Measurements from ENCODE around the gene DNMT3A. TPM values are rescaled to one million over a fixed set of nuclear protein-coding genes. Genes with fewer than 3 reads are reported as not detected.

Gene DNMT3A
- total and polyA plus RNA-seq, 2 of the 8 experiments (the other 6 are each of a cell fraction or from before 2014, with no cell fraction given) = 33.6 to 178 TPM

GRCh38 chr2:25362434-25363145 lies 20.9 kb upstream of the DNMT3A start:
- 82% methylated on average over 18 of the region's 21 CpGs; no CpG with 5 or more reads in 1 of the 2 experiments for WGBS, 2 experiments (ENCODE audit: extremely low coverage in 1 of 2, insufficient coverage in 1 of 2, insufficient read length in 1 of 2, insufficient replicate concordance in 2 of 2, low coverage in 1 of 2, low lambda C conversion rate in 2 of 2, missing lambda C conversion rate in 1 of 2)
- TF ChIP-seq E2F6 (IDR thresholded peaks at IDR 0.05) (no peak), SP2 (IDR thresholded peaks at IDR 0.05; ENCODE audit: low read length) (no peak), EZH2 (IDR thresholded peaks at IDR 0.05; ENCODE audit: low read depth, low read length, severe bottlenecking) (no peak), MAX (IDR thresholded peaks at IDR 0.05) (no peak), RFX5 (IDR thresholded peaks at IDR 0.05; ENCODE audit: borderline replicate concordance, low read depth, low read length) (no peak), SRF (IDR thresholded peaks at IDR 0.05; ENCODE audit: low read depth, low read length) (no peak), FOSL1 (IDR thresholded peaks at IDR 0.05; ENCODE audit: insufficient read depth, low read depth, low read length) (no peak), RBBP5 (IDR thresholded peaks at IDR 0.05; ENCODE audit: borderline replicate concordance, low read depth, low read length) (no peak), TAF7 (optimal IDR thresholded peaks at IDR 0.05; ENCODE audit: borderline replicate concordance, low read depth, low read length) (no peak), CHD1 (IDR thresholded peaks at IDR 0.05; ENCODE audit: low read depth, low read length) (no peak), SIRT6 (IDR thresholded peaks at IDR 0.05; ENCODE audit: low read length) (no peak)

More at GRCh38 chr2:25362434-25363145, 20.9 kb upstream of the DNMT3A start:
- H3K9ac ChIP-seq (replicated peaks in 1 of 4; ENCODE audit: extremely low read depth in 1 of 4, low read depth in 3 of 4, low read length in 3 of 4) = no peak overlapping the region
- no peaks in the 10 kb centered on the region for H3K79me1 ChIP-seq (ENCODE audit: low read depth, low read length)
- H3K23ac ChIP-seq (ENCODE audit: insufficient read length) = no peak overlapping the region
- H2BK12ac ChIP-seq (ENCODE audit: low read depth, low read length) = no peak overlapping the region
- no peaks in the 10 kb centered on the region for H3K36me3 ChIP-seq (ENCODE audit: control insufficient read depth in 2 of 4, insufficient read depth in 4 of 4, low read length in 3 of 4)
- H2BK5ac ChIP-seq (ENCODE audit: low read depth, low read length) = no peak overlapping the region
- FAIRE-seq (no peak), DNase-seq (ENCODE audit: low read depth in 1 of 2, low spot score in 2 of 2) (no peak)
- H3K23me2 ChIP-seq (ENCODE audit: low read depth, low read length) = no peaks in the 10 kb centered on the region
- H3K18ac ChIP-seq (ENCODE audit: extremely low read depth, low read length) = no peak overlapping the region
- H3K27ac ChIP-seq (ENCODE audit: low read depth, low read length) = no peak overlapping the region
- H3K56ac ChIP-seq (replicated peaks; ENCODE audit: insufficient read length, low read depth, low read length) = no peak overlapping the region
- no peak overlapping the region for H2BK15ac ChIP-seq (ENCODE audit: low read length)
- ChIA-PET CTCF (ENCODE audit: partially characterized antibody) (interaction anchor here (0.6 to 8.1 kb wide), 43 partner anchors 9 to 759 kb away, joined by 3 to 108 read pairs (median 4); partner anchors contain the start of gene DNMT3A), POLR2A (ENCODE audit: partially characterized antibody) (interaction anchor here (1.0 to 2.4 kb wide), 6 partner anchors 9 to 61 kb away, joined by 3 to 10 read pairs (median 7); no protein-coding TSS in a partner anchor)
- no peak overlapping the region for H2AFZ ChIP-seq (ENCODE audit: low read length)
- peaks cover 0 to 9% (median 5%) of the 10 kb centered on the region in 4 experiments; a peak in 6 of 7 replicates for H3K4me1 ChIP-seq (replicated peaks in 1 of 4; ENCODE audit: control insufficient read depth in 3 of 4, insufficient read depth in 4 of 4, low read length in 3 of 4)
- H4K20me1 ChIP-seq (replicated peaks in 1 of 2; ENCODE audit: control insufficient read depth in 1 of 2, insufficient read depth in 2 of 2, low read length in 2 of 2) = peaks cover 0 to 1% of the 10 kb centered on the region in 2 experiments
- peak overlapping the region; percentile 5 to 43; a peak in 1 of 4 replicates for H3K4me2 ChIP-seq (ENCODE audit: insufficient read depth in 1 of 2, low read depth in 2 of 2, low read length in 2 of 2)
- H3K27me3 ChIP-seq (replicated peaks in 1 of 4; ENCODE audit: control insufficient read depth in 3 of 4, extremely low read depth in 1 of 4, insufficient read depth in 3 of 4, low read length in 3 of 4) = peaks cover 0 to 31% (median 22%) of the 10 kb centered on the region in 4 experiments; a peak in 6 of 7 replicates
- H2AK5ac ChIP-seq (ENCODE audit: low read depth, low read length) = no peak overlapping the region
- H3K9me3 ChIP-seq (ENCODE audit: insufficient read depth in 2 of 2, low read depth in 1 of 2, low read length in 1 of 2) = no peaks in the 10 kb centered on the region
- H4K8ac ChIP-seq (ENCODE audit: extremely low read depth, insufficient read depth, low read length) = peak overlapping the region; percentile 39; the same call in 1 of the 2 replicates
- H3K79me2 ChIP-seq (ENCODE audit: control insufficient read depth in 1 of 2, insufficient read depth in 2 of 2, low read length in 2 of 2) = no peaks in the 10 kb centered on the region
- H3K4ac ChIP-seq (replicated peaks; ENCODE audit: insufficient read length, low read depth, low read length) = no peak overlapping the region
- H4K91ac ChIP-seq (replicated peaks; ENCODE audit: insufficient read length, low read length) = peak overlapping the region; percentile 17
- peak overlapping the region in 1 of 4 experiments; percentile 11; a peak in 1 of 8 replicates for H3K4me3 ChIP-seq (ENCODE audit: extremely low read depth in 1 of 4, insufficient read depth in 2 of 4, low read depth in 3 of 4, low read length in 4 of 4)
- no peak overlapping the region for H4K5ac ChIP-seq (ENCODE audit: insufficient read length, low read depth, low read length)
- H2BK120ac ChIP-seq (replicated peaks; ENCODE audit: low read depth, low read length) = no peak overlapping the region
- no peak overlapping the region for H3K14ac ChIP-seq (ENCODE audit: insufficient read length)
- H2BK20ac ChIP-seq (ENCODE audit: low read length) = no peak overlapping the region
